Smooth muscle cell of the pulmonary artery (primary cell): ENCODE data around the gene TASOR. TPM values are rescaled to one million over a fixed set of nuclear protein-coding genes. Genes with fewer than 3 reads are reported as not detected.

ENCODE experiments used
- total RNA-seq: library from RNA; depleted of rRNA; stranded (reverse); fragments of >200 nt; gene quantifications from 2 replicates; pipeline ENCODE4 v1.2.3, GENCODE V29; 2014

The TASOR gene, protein sequence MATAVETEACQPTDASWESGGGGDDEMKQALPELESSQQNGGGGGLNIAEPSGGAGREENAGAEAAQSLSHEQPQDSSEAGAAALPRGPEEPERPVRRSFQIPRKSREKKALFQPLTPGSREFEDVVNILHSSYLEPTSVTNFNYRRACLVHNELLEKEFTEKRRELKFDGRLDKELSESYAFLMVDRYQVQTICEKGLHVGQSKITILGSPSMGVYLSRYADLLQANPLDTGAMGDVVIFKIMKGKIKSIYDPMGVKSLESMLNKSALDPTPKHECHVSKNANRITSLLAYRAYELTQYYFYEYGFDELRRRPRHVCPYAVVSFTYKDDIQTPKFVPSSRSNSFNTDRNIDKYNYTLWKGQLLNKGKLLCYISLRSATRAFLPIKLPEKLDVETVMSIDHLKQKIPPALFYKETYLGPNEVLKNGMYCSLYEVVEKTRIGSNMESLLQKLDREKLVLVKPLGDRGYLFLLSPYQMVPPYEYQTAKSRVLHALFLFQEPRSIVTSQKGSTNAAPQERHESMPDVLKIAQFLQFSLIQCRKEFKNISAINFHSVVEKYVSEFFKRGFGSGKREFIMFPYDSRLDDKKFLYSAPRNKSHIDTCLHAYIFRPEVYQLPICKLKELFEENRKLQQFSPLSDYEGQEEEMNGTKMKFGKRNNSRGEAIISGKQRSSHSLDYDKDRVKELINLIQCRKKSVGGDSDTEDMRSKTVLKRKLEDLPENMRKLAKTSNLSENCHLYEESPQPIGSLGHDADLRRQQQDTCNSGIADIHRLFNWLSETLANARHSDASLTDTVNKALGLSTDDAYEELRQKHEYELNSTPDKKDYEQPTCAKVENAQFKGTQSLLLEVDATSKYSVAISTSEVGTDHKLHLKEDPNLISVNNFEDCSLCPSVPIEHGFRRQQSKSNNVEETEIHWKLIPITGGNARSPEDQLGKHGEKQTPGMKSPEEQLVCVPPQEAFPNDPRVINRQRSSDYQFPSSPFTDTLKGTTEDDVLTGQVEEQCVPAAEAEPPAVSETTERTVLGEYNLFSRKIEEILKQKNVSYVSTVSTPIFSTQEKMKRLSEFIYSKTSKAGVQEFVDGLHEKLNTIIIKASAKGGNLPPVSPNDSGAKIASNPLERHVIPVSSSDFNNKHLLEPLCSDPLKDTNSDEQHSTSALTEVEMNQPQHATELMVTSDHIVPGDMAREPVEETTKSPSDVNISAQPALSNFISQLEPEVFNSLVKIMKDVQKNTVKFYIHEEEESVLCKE (N-terminal part only)
- 68.7 and 93.8 TPM in 2 replicates for total RNA-seq

DNA sequence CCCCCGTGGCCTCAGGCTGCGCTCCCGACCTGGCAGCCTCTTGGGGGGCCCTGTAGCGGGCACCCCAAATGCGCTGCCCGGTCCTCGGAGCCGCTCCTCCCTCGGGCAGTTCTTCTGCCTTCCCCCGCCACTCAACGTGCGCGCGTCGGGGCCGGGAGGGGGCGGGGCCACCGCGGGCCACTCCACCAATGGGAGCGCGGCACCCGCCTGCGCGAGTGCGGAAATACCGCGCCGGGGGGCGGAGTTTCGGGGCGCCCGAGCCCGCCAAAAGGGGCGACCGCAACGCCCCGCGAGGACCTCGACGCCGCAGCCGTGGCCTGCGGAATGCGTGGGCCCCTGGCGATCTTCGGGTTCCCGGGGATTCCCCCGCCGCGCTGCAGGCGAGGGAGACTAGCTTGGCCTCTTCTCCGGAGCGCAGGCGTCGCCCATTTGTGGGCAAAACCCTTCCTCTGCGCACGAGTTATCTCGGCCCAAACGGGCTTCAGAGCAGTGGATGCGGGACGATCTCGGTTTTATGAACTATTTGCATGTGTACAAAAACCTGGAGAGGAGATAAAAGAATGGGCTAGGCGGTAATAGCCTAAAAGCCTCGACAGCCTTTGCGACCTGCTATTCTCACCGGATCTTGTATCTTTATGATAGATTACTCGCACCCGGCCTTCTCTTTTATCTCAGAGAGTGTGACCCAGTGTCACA is at the start of gene TASOR:
Gene TASOR, minus strand, starts transcription at position 144 of the 696 bp plus-strand sequence. CDS start 259 bp downstream, outside the sequence.

Other genes starting within 250 kb of the TASOR start
- gene ERC2, start 214.8 kb downstream of the TASOR start, total RNA-seq: 0.07 and 0.10 TPM in 2 replicates
- 11.7 and 12.9 TPM in 2 replicates for gene CCDC66, start 126.1 kb downstream of the TASOR start, total RNA-seq
- 18.6 and 26.4 TPM in 2 replicates for gene ARHGEF3, start 118.7 kb upstream of the TASOR start, total RNA-seq